Naive B cell (primary cell): ENCODE measurements around the gene HOXC10. TPM values are rescaled to one million over a fixed set of nuclear protein-coding genes. Genes with fewer than 3 reads are reported as not detected.

Source experiments
- ATAC-seq, 2 donors: fragments of 150-1000 bp; cut with Tn5 transposase; 2 replicates each; pipeline ENCODE4 v1.10.0; 2021; ENCODE audit warnings: low read depth in 2 of 2, mild to moderate bottlenecking in 2 of 2, moderate library complexity in 2 of 2
- DNase-seq: peaks from one replicate; pipeline ENCODE4 v3.0.0; 2022
- H3K27ac Mint-ChIP-seq, 6 donors: one replicate each; pipeline ENCODE4 v1.8.0; 2020 to 2022; ENCODE audit warnings: mild to moderate bottlenecking in 6 of 6, mixed read lengths in 6 of 6, moderate library complexity in 5 of 6, inconsistent platforms in 2 of 6
- H3K27me3 Mint-ChIP-seq, 3 donors: one replicate each; pipeline ENCODE4 v1.8.0; 2021 to 2022; ENCODE audit warnings: mixed read lengths in 3 of 3, mild to moderate bottlenecking in 1 of 3
- H3K36me3 Mint-ChIP-seq, 2 donors: one replicate each; pipeline ENCODE4 v1.8.0; 2020 to 2022; ENCODE audit warnings: mixed read lengths in 2 of 2, inconsistent platforms in 1 of 2, mild to moderate bottlenecking in 1 of 2
- H3K4me1 Mint-ChIP-seq, 3 donors: one replicate each; pipeline ENCODE4 v1.8.0; 2020 to 2022; ENCODE audit warnings: mixed read lengths in 3 of 3, inconsistent platforms in 1 of 3, mild to moderate bottlenecking in 1 of 3, moderate library complexity in 1 of 3
- H3K4me3 Mint-ChIP-seq, 8 donors: one replicate each; pipeline ENCODE4 v1.8.0; 2020 to 2022; ENCODE audit warnings: mild to moderate bottlenecking in 8 of 8, mixed read lengths in 8 of 8, moderate library complexity in 8 of 8, inconsistent platforms in 2 of 8
- H3K9me3 Mint-ChIP-seq, 7 donors: one replicate each; pipeline ENCODE4 v1.8.0; 2020 to 2022; ENCODE audit warnings: mixed read lengths in 7 of 7, mild to moderate bottlenecking in 5 of 7, inconsistent platforms in 2 of 7, moderate library complexity in 1 of 7
- polyA plus RNA-seq, 6 donors: library from polyadenylated mRNA; unstranded; fragments of 300-500 nt; fragmentation: Illumina TruSeq; gene quantifications; one replicate each; pipeline ENCODE4 v1.2.3, GENCODE V29; 2021; ENCODE audit warnings: low read depth in 6 of 6

Gene HOXC10
- polyA plus RNA-seq, 6 donors from 2014 or later, result not detected

GRCh38 chr12:53963005-53963404 is 21.9 kb upstream of the HOXC10 start:
- Mint-ChIP-seq H3K9me3 (peaks cover 6 to 33% (median 20%) of the 10 kb centered on the region in 7 donors), H3K27me3 (peaks cover 79 to 90% (median 86%) of the 10 kb centered on the region in 3 donors), H3K27ac (peak overlapping the region in 3 of 6 donors; percentile 2 to 85 (median 78)), H3K4me3 (peak overlapping the region in 1 of 8 donors; percentile 36), H3K36me3 (peaks cover 19 to 34% of the 10 kb centered on the region in 2 donors), H3K4me1 (peaks cover 23 to 50% (median 45%) of the 10 kb centered on the region in 3 donors)
- DNase-seq (no peak), ATAC-seq (no peak)

GRCh38 chr12:53963434-53964314 is 21.3 kb upstream of the HOXC10 start:
- H3K27ac Mint-ChIP-seq, result peak overlapping the region in 3 of 6 donors; percentile 77 to 89 (median 89)
- H3K4me3 Mint-ChIP-seq, result peak overlapping the region in 4 of 8 donors; percentile 7 to 65 (median 49)
- ATAC-seq (no peak), DNase-seq (no peak)
- peaks cover 79 to 90% (median 86%) of the 10 kb centered on the region in 3 donors for H3K27me3 Mint-ChIP-seq
- peaks cover 23 to 50% (median 50%) of the 10 kb centered on the region in 3 donors for H3K4me1 Mint-ChIP-seq
- peaks cover 0 to 35% (median 20%) of the 10 kb centered on the region in 7 donors for H3K9me3 Mint-ChIP-seq
- peaks cover 19 to 34% of the 10 kb centered on the region in 2 donors for H3K36me3 Mint-ChIP-seq

GRCh38 chr12:53964315-53964713 is 20.6 kb upstream of the HOXC10 start:
- Mint-ChIP-seq H3K4me1 (peaks cover 23 to 50% (median 50%) of the 10 kb centered on the region in 3 donors), H3K36me3 (peaks cover 19 to 34% of the 10 kb centered on the region in 2 donors), H3K27ac (peak overlapping the region in 3 of 6 donors; percentile 84 to 89 (median 89)), H3K27me3 (peaks cover 81 to 90% (median 84%) of the 10 kb centered on the region in 3 donors), H3K9me3 (peaks cover 0 to 38% (median 20%) of the 10 kb centered on the region in 7 donors), H3K4me3 (peak overlapping the region in 5 of 8 donors; percentile 7 to 68 (median 29))
- DNase-seq, result no peak
- no peak for ATAC-seq

GRCh38 chr12:53965281-53966084 is 19.5 kb upstream of the HOXC10 start:
- Mint-ChIP-seq H3K4me1 (peaks cover 23 to 50% (median 39%) of the 10 kb centered on the region in 3 donors), H3K36me3 (peaks cover 15 to 24% of the 10 kb centered on the region in 2 donors), H3K27ac (peak overlapping the region in 4 of 6 donors; percentile 36 to 89 (median 56)), H3K9me3 (peaks cover 0 to 29% (median 15%) of the 10 kb centered on the region in 7 donors), H3K27me3 (peaks cover 81 to 90% (median 82%) of the 10 kb centered on the region in 3 donors), H3K4me3 (peak overlapping the region; percentile 12 to 86 (median 64))
- DNase-seq (no peak), ATAC-seq (no peak)

- Mint-ChIP-seq H3K4me1 (peaks cover 23 to 50% (median 38%) of the 10 kb centered on the region in 3 donors), H3K4me3 (peak overlapping the region in 7 of 8 donors; percentile 3 to 86 (median 67)), H3K27ac (peak overlapping the region in 5 of 6 donors; percentile 36 to 93 (median 76)), H3K9me3 (peaks cover 0 to 27% (median 14%) of the 10 kb centered on the region in 7 donors), H3K27me3 (peaks cover 84 to 92% (median 84%) of the 10 kb centered on the region in 3 donors), H3K36me3 (peaks cover 13 to 24% of the 10 kb centered on the region in 2 donors)
- ATAC-seq (no peak), DNase-seq (no peak)
These were observed 18.9 kb upstream of the HOXC10 start for GRCh38 chr12:53966085-53966384.

- Mint-ChIP-seq H3K27ac (peak overlapping the region in 4 of 6 donors; percentile 42 to 93 (median 83)), H3K9me3 (peaks cover 0 to 27% (median 14%) of the 10 kb centered on the region in 7 donors), H3K4me3 (peak overlapping the region in 7 of 8 donors; percentile 3 to 86 (median 62)), H3K4me1 (peaks cover 23 to 50% (median 38%) of the 10 kb centered on the region in 3 donors), H3K27me3 (peaks cover 89 to 96% (median 89%) of the 10 kb centered on the region in 3 donors), H3K36me3 (peaks cover 13 to 24% of the 10 kb centered on the region in 2 donors)
- DNase-seq (no peak), ATAC-seq (no peak)
These were observed 18.4 kb upstream of the HOXC10 start for GRCh38 chr12:53966385-53967133.

GRCh38 chr12:53967421-53967925 is 17.5 kb upstream of the HOXC10 start:
- no peak for ATAC-seq
- Mint-ChIP-seq H3K36me3 (peaks cover 13 to 24% of the 10 kb centered on the region in 2 donors), H3K4me3 (peak overlapping the region in 3 of 8 donors; percentile 48 to 72 (median 49)), H3K27ac (peak overlapping the region in 3 of 6 donors; percentile 24 to 90 (median 52)), H3K27me3 (peaks cover 92 to 100% (median 95%) of the 10 kb centered on the region in 3 donors), H3K4me1 (peaks cover 23 to 47% (median 38%) of the 10 kb centered on the region in 3 donors), H3K9me3 (peaks cover 0 to 31% (median 12%) of the 10 kb centered on the region in 7 donors)
- DNase-seq, result no peak

GRCh38 chr12:53968214-53969127 is 16.5 kb upstream of the HOXC10 start:
- H3K4me3 Mint-ChIP-seq, result peak overlapping the region in 1 of 8 donors; percentile 49
- peak overlapping the region in 4 of 6 donors; percentile 34 to 87 (median 49) for H3K27ac Mint-ChIP-seq
- DNase-seq, result no peak
- peaks cover 13 to 34% of the 10 kb centered on the region in 2 donors for H3K36me3 Mint-ChIP-seq
- H3K9me3 Mint-ChIP-seq, result peaks cover 5 to 40% (median 18%) of the 10 kb centered on the region in 7 donors
- peaks cover 92 to 100% (median 95%) of the 10 kb centered on the region in 3 donors for H3K27me3 Mint-ChIP-seq
- peaks cover 32 to 54% (median 41%) of the 10 kb centered on the region in 3 donors for H3K4me1 Mint-ChIP-seq
- ATAC-seq, result no peak

GRCh38 chr12:53969588-53970259 is 15.2 kb upstream of the HOXC10 start:
- ATAC-seq (no peak), DNase-seq (no peak)
- H3K4me3 Mint-ChIP-seq, result no peak overlapping the region
- H3K4me1 Mint-ChIP-seq, result peaks cover 21 to 46% (median 29%) of the 10 kb centered on the region in 3 donors
- H3K27ac Mint-ChIP-seq, result peak overlapping the region in 1 of 6 donors; percentile 53
- peaks cover 84 to 95% (median 84%) of the 10 kb centered on the region in 3 donors for H3K27me3 Mint-ChIP-seq
- H3K36me3 Mint-ChIP-seq, result peaks cover 8 to 26% of the 10 kb centered on the region in 2 donors
- H3K9me3 Mint-ChIP-seq, result peaks cover 5 to 30% (median 16%) of the 10 kb centered on the region in 7 donors

- ATAC-seq (no peak), DNase-seq (no peak)
- Mint-ChIP-seq H3K9me3 (peaks cover 5 to 28% (median 16%) of the 10 kb centered on the region in 7 donors), H3K4me3 (peak overlapping the region in 2 of 8 donors; percentile 71 to 75), H3K4me1 (peaks cover 24 to 44% (median 30%) of the 10 kb centered on the region in 3 donors), H3K36me3 (peaks cover 3 to 24% of the 10 kb centered on the region in 2 donors), H3K27me3 (peaks cover 82 to 92% (median 84%) of the 10 kb centered on the region in 3 donors), H3K27ac (no peak overlapping the region)
These were observed 14.5 kb upstream of the HOXC10 start for GRCh38 chr12:53970451-53970850.

GRCh38 chr12:53971129-53971528 is 13.8 kb upstream of the HOXC10 start:
- H3K27me3 Mint-ChIP-seq, result peaks cover 82 to 92% (median 85%) of the 10 kb centered on the region in 3 donors
- ATAC-seq (no peak), DNase-seq (no peak)
- peaks cover 25 to 43% (median 29%) of the 10 kb centered on the region in 3 donors for H3K4me1 Mint-ChIP-seq
- peaks cover 5 to 28% (median 18%) of the 10 kb centered on the region in 7 donors for H3K9me3 Mint-ChIP-seq
- peak overlapping the region in 1 of 6 donors; percentile 87 for H3K27ac Mint-ChIP-seq
- peaks cover 0 to 24% of the 10 kb centered on the region in 2 donors for H3K36me3 Mint-ChIP-seq
- H3K4me3 Mint-ChIP-seq, result peak overlapping the region in 1 of 8 donors; percentile 71
